ENCODE measurements around the gene STMND1. TPM values are rescaled to one million over a fixed set of nuclear protein-coding genes. Genes with fewer than 3 reads are reported as not detected.
A peak's percentile ranks its signal among the peaks of the same experiment; 100 is the strongest.

Gene STMND1
- total RNA-seq, 1 donor from 2014 or later: not detected

DNA sequence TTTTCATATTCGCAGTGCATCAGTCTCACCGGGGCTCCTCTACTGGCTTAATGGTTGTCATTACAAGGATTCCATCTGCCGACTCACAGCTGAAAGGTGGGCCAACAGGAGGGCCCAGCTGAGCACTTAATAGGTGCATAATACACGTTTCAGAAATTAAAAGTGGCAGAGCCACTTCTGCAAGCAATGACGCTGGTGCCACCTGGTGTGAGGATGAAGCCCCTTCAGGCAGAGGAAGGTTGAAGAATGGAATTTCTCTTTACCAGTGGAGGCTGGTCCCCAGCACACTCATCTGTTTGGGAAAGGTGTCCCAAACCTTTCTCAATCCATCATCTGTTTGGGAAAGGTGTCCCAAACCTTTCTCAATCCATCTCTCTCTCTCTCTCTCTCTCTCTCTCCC, 8.2 kb upstream of the STMND1 start:
- ATAC-seq (no peak), DNase-seq (ENCODE audit: missing footprints) (no peak)
- intact Hi-C loops (cut with DNase I): no loop called here

DNA sequence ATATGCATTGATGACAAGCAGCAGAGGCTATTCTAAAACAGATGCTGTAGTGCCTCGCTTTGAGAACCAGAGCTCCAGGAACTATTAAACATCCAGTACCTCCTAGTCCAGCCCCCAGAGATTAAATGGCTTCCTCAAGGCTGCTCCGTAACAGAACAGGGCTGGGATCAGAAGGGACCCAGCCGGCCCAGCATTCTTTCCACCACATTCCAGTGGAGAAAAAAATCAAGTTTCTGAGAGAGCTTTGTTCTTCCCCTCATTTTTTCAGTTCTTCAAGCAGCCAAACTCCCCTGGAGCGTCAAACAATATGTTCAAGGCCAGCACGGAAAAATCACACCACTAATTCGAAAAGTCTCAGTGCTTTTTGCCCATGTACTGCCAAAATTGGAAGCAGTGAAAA, 5.8 kb upstream of the STMND1 start:
- no peak for DNase-seq (ENCODE audit: missing footprints)
- intact Hi-C loops (cut with DNase I): no loop called here
- ATAC-seq: no peak

DNA sequence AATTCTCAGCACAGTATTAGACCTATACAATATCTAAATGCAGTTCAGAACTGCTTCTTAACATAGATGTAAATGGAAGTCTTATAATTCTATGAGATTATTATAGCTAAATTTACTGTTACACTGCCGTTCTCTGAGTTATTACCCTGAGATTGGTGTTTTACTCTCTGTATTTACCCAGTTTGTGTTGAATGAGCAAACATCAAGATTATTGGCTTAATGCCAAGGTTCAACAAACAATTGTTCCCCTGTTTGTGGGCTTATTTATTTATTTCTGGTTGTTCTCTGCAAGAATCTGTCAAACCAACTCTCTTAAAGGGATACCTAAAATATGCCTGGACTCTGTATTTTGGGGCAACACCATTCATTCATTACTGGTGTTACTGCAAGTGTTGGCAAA, 5.2 kb upstream of the STMND1 start:
- no peak for DNase-seq (ENCODE audit: missing footprints)
- no peak for ATAC-seq
- intact Hi-C loops (cut with DNase I): no loop called here

GRCh38 chr6:17097982-17098381, 3.9 kb upstream of the STMND1 start:
- ATAC-seq: no peak
- intact Hi-C loops (cut with DNase I): no loop called here
- no peak for DNase-seq (ENCODE audit: missing footprints)

DNA sequence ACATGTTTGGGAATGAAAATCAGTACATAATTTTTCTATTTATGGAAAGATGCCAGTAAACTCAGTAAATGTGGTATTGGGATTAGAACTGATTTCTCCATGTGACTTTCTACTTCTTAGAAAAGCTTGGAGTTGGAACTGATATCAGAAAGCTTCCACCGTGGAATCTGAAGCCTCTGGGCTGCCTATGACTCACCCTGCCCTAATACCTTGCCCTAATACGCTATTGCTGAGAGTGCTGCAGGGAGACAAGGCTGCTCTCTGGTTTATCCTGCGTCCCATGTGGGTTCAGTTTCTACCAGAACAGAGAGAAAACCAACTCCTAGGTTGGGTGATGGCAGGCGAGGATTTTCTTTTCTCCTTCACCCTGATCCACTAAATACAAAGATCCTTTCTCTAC, 3.3 kb upstream of the STMND1 start:
- intact Hi-C loops (cut with DNase I): no loop called here
- DNase-seq (ENCODE audit: missing footprints) (no peak), ATAC-seq (no peak)

- ATAC-seq (no peak), DNase-seq (ENCODE audit: missing footprints) (no peak)
- intact Hi-C loops (cut with DNase I): no loop called here
Measured at GRCh38 chr6:17099401-17100059, 2.3 kb upstream of the STMND1 start.

GRCh38 chr6:17100806-17101205, 1.0 kb upstream of the STMND1 start:
- intact Hi-C loops (cut with DNase I): no loop called here
- ATAC-seq (no peak), DNase-seq (ENCODE audit: missing footprints) (no peak)

DNA sequence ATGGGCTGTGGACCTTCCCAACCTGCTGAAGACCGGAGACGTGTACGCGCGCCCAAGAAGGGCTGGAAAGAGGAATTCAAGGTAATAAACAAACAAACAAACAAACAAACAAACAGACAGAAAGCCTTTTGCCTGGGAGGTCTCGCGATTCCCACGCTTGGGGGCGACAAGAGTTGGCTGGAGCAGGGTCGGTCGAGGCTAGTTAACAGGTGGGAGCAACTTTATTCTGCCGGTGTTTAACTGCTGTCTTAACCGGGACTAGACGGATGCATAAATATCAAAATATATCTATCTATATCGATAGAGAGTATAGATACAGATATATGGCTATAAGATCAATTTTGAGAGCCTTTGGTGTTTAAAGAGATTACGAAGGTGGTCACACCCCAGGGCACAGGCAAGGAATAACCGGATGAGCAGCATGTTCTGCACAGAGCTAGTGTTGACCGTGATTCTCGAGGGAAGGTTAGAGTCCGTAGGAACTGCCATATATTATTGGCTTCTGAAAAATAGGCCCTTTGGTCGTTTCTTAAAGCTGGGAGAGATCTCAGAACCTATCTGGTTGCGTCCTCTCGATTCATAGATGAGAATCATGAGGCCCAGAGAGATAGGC, 514 bp downstream of the STMND1 start:
- DNase-seq (ENCODE audit: missing footprints): no peak
- intact Hi-C loops (cut with DNase I): no loop called here
- ATAC-seq: peak; percentile 17

GRCh38 chr6:17103715-17104114, 1.9 kb downstream of the STMND1 start:
- DNase-seq (ENCODE audit: missing footprints) (no peak), ATAC-seq (no peak)
- intact Hi-C loops (cut with DNase I): no loop called here

GRCh38 chr6:17107863-17108262, 6.0 kb downstream of the STMND1 start:
- ATAC-seq: no peak
- intact Hi-C loops (cut with DNase I): no loop called here
- no peak for DNase-seq (ENCODE audit: missing footprints)

DNA sequence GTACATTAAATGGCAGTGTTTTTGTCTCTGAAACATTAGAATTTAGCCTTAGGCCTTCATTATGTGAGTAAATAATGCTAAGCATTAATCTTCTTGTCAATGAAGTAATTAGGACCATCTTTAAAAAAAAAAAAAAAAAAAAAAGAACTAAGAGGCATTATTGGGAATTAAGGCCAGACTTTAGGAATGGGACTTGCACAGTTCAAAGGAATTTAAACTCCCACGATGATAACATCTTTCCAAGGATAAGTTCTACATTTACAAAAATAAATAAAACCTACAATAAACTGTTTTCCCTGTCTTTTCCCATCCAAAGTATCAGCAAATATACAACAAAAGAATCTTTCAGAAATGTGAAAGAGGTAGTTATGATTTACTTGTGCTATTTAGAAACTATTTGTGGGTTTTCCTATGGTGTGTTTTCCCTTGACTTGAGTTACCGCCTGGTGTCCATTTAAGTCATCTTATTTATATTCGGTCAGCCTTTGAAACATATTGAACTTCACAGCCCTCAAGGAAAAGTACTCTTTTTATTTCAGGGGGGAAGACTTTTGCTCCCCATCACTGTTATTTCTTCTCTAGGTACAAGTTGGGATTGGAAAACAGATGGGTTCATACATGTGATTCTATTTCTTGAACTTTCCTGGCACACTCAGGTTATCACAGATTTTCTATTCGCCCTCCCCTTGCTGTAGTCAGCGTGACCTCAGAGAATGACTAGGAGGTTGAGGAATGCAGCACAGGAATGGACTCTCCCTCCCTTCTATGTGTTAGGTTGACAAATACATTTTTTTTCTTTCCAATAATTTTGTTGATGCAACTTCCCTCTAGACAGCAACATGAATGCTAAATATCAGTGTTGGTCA, 13.6 kb downstream of the STMND1 start:
- intact Hi-C loops (cut with DNase I): no loop called here
- ATAC-seq (no peak), DNase-seq (ENCODE audit: missing footprints) (no peak)

DNA sequence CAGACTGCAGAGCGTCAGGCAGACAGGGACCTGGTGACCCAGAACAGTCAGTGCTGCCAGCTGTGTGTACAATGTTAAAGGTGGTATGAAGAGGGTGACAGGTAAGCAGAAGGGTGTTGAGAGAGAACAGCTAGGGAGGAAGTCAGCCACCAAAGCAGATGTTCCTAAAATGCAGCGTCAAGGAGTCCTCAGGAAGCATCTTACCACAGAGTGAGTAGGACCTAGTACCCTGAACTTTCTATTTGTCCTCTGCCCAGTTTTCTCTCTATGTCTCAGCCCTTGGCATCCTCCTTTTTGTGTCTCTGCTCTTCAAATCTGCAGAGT, 14.2 kb downstream of the STMND1 start:
- ATAC-seq (no peak), DNase-seq (ENCODE audit: missing footprints) (no peak)
- intact Hi-C loops (cut with DNase I): no loop called here

DNA sequence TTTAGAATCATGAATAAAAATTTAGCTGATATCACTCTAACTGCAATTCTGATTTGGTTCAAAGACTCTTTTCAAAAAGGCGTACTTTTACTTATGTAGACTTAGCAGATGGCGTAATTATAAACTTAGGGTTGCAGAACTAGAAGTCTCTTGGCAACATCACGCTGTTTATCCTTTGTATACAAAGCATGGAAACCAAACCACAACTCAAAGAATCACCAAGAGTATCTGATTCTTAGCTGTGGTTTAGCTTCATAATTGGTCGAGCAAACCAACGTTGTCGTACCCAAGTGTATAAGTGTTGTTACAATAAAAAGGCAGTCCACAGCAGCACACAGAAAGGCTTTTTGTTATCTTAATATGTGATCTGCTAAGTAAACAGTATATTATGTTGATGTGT, 18.2 kb downstream of the STMND1 start:
- intact Hi-C loops (cut with DNase I): no loop called here
- ATAC-seq (no peak), DNase-seq (ENCODE audit: missing footprints) (no peak)

DNA sequence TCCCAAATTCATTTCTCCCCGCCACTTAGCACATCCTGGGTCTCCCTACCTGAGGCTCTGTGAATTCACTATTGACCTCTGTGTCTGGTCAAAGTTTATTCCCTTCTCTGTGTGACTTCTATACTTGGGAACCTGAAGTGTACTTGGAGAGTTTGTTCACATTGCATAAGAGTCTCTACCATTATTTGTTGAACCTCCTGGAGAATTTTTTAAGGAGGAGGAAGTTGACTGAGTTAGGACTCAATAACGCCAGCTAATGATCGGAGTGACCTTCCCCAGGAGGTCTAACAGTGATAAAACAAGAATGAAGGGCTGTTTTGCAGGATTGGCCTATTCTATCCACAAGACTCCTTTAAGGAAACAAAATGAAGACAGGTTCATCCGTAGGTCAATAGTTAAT, 23.6 kb downstream of the STMND1 start:
- DNase-seq (ENCODE audit: missing footprints) (no peak), ATAC-seq (no peak)
- intact Hi-C loops (cut with DNase I): no loop called here

DNA sequence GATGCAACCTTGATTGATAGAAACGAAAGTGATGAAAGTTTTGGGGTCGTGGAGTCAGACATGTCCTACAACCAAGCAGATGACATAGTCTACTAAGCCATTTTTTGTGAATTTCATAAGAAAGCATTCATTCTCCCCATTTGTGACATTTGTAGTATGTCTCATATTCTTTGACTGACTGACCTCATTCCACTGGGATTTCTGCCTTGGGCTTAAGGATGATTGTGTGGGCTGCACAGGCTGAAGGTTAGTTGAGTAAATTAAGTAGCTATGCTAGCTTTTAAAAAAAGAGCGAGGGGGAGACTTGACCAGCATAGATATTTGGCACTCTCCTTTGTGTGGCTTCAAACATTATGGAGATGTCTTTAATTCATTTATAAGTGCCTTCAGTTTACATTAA, 28.9 kb downstream of the STMND1 start:
- intact Hi-C loops (cut with DNase I): no loop called here
- no peak for ATAC-seq
- no peak for DNase-seq (ENCODE audit: missing footprints)

DNA sequence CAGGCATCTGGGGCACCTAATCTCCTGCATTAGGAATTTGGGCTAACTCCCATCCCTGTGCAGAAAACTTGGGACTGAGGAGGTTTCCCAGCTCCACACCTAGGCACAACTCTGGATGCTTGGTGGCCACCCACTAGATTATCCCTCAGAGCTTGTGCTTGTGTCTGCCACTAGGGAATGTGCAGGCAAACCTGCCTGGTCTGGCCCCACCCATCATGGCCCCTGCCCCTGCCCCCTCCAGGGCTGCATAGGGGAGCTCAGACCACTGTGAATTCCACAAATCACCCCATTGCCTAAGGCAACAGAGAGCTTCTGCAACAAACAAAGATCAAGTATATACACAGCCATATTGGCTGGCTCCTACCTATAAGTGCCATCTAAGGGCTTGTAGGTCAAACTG, 31.1 kb downstream of the STMND1 start:
- DNase-seq (ENCODE audit: missing footprints) (no peak), ATAC-seq (no peak)
- intact Hi-C loops (cut with DNase I): no loop called here

GRCh38 chr6:17138033-17138432, 36.2 kb downstream of the STMND1 start:
- no peak for ATAC-seq
- intact Hi-C loops (cut with DNase I): no loop called here
- no peak for DNase-seq (ENCODE audit: missing footprints)

DNA sequence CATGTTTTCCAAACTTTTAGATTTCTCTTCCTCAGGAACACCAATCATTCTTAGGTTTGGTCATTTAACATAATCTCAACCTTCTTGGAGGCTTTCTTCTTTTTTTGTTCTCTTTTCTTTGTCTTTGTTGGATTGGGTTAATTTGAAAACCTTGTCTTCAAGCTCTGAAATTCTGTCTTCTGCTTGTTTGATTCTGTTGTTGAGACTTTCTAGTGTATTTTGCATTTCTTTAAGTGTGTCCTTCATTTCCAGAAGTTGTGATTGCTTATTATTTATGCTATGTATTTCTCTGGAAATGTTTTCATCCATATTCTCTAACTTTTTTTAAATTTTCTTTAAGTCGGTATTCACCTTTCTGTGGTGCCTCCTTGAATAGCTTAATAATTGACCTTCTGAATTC, 42.2 kb downstream of the STMND1 start:
- no peak for DNase-seq (ENCODE audit: missing footprints)
- intact Hi-C loops (cut with DNase I): no loop called here
- no peak for ATAC-seq

- no peak for ATAC-seq
- no peak for DNase-seq (ENCODE audit: missing footprints)
- intact Hi-C loops (cut with DNase I): no loop called here
Measured at GRCh38 chr6:17149571-17149970, 47.7 kb downstream of the STMND1 start.

DNA sequence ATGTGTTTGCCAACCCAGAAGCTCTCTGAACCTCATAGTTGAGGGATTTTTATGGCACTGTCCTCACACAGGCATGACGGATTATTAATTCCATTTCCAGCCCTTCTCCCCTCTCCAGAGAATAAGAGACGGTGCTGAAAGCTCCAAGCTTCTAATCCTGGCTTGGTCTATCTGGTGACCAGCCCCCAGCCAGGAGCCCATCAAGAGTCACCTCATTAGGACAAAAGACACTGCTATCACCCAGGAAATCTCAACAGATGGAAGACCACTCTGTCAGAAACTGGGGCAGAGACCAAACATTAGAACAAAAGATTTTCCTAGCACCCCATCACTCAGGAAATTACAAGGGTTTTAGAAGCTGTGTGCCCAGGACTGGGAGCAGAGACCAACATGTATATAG, 48.2 kb downstream of the STMND1 start:
- ATAC-seq (no peak), DNase-seq (ENCODE audit: missing footprints) (no peak)
- intact Hi-C loops (cut with DNase I): no loop called here
